ENCODE results near the gene TBC1D19.

GRCh38 chr4:26577066-26577465, 6.8 kb upstream of the TBC1D19 start:
- TF ChIP-seq CTCF (conservative IDR thresholded peaks at IDR 0.05) (no peak), EZH2 (IDR thresholded peaks at IDR 0.05; ENCODE audit: low read depth) (no peak)
